Heart left ventricle (tissue), 16 donors: ENCODE data around the gene DCLK3. TPM values are rescaled to one million over a fixed set of nuclear protein-coding genes. Genes with fewer than 3 reads are reported as not detected.

Experiments
- ATAC-seq, 4 donors: fragments of 200-7000 bp; cut with Tn5 transposase; one replicate each; pipeline ENCODE4 v1.9.1; 2020 to 2022; ENCODE audit warnings: moderate library complexity in 4 of 4, mild to moderate bottlenecking in 3 of 4, moderate number of reproducible peaks in 1 of 4
- DNase-seq, 5 donors: peaks; one replicate each; pipeline ENCODE4 v3.0.0-alpha.2; 2020
- H3K27ac ChIP-seq, 12 donors: fragments of 200-600 bp; sonication (generic) in 4 of 12; one replicate each; pipeline versions ENCODE4 v1.5.0 to v1.8.0; 2016 to 2022; ENCODE audit warnings: mild to moderate bottlenecking in 2 of 12
- H3K27me3 ChIP-seq, 9 donors: fragments of 200-600 bp; sonication (generic) in 2 of 9; one replicate each; pipeline versions ENCODE4 v1.5.1 to v1.8.0; 2016 to 2022; ENCODE audit warnings: mild to moderate bottlenecking in 3 of 9
- H3K36me3 ChIP-seq, 9 donors: fragments of 200-600 bp; sonication (generic) in 2 of 9; one replicate each; pipeline versions ENCODE4 v1.5.0 to v1.8.0; 2018 to 2022; ENCODE audit warnings: mild to moderate bottlenecking in 2 of 9
- H3K4me1 ChIP-seq, 12 donors: fragments of 200-600 bp; sonication (generic) in 4 of 12; one replicate each; pipeline versions ENCODE4 v1.5.0 to v1.8.0; 2016 to 2022; ENCODE audit warnings: mild to moderate bottlenecking in 3 of 12
- H3K4me3 ChIP-seq, 12 donors: fragments of 200-600 bp; sonication (generic) in 4 of 12; one replicate each; pipeline versions ENCODE4 v1.5.0 to v1.8.0; 2017 to 2022; ENCODE audit warnings: mild to moderate bottlenecking in 9 of 12, moderate library complexity in 4 of 12
- H3K9me3 ChIP-seq, 12 donors: fragments of 200-600 bp; sonication (generic) in 4 of 12; one replicate each; pipeline versions ENCODE4 v1.5.0 to v1.8.0; 2016 to 2022; ENCODE audit warnings: mild to moderate bottlenecking in 1 of 12
- CTCF ChIP-seq, 12 donors: fragments of 200-600 bp; sonication (generic) in 4 of 12; IDR thresholded peaks; one replicate each; pipeline versions ENCODE4 v1.5.0 to v1.8.0; 2018 to 2022; ENCODE audit warnings: antibody characterized with exemption in 12 of 12, mild to moderate bottlenecking in 5 of 12
- POLR2A ChIP-seq, 2 donors: fragments of 450-650 bp; IDR thresholded peaks; one replicate each; pipeline ENCODE4 v1.6.1; 2017; ENCODE audit warnings: antibody characterized with exemption in 2 of 2, mild to moderate bottlenecking in 2 of 2, moderate library complexity in 2 of 2
- WGBS, 4 donors: extraction: QIAGEN DNeasy Blood & Tissue Kit in 2 of 4; methylation state at CpG; one replicate each; pipeline versions ENCODE4 v1.1.5 to v1.1.7; 2013 to 2018; 5-methylcytosine and 5-hydroxymethylcytosine counted together
- intact Hi-C, 10 donors: fragments of 100-400 bp; cut with DNase I; formaldehyde crosslinking; loops; one replicate each; pipeline versions ENCODE4 v1.11.1 to v1.14.2; 2022
- polyA plus RNA-seq, 2 donors: library from polyadenylated mRNA; stranded (reverse); fragments of 200-250 nt; gene quantifications; one replicate each; pipeline ENCODE4 v1.2.3, GENCODE V29; 2013
- total RNA-seq, 9 donors: library from RNA; depleted of rRNA in 2 of 9; stranded (reverse); fragments of >200 nt in 2 of 9; fragmentation: NEBNext Ultra II Directional in 3 of 9; extraction: Animal tissue kit (Norgen Biotek cat#: 25700) in 3 of 9; gene quantifications; one replicate each; pipeline versions ENCODE4 v1.1.0 to v1.2.4, GENCODE V29; 2016 to 2023
- donor health status: ischemic (EF 13 %, LVEDD 7.1; RV severe dilation, severe dysfunction).
- donor health status: healthy with polysubstance abuse.
- donor health status: DM: no; HTN: yes; CAD: no.
- donor health status: DM: no; HTN: no; CAD: no.
- donor health status: ischemic (EF 25% LVEDD 6.9; RV normal size, moderate dysfunction).
- donor health status: ischemic (EF 25% LVEDD 5.7; RV mildly dilated, moderate dysfunction).
- donor health status: healthy.
- donor health status: DM: yes; HTN: yes; CAD: no.
- donor health status: ischemic (EF 35%, LVEDD 5.7; RV mildly dilated, moderate dysfunction).
- donor health status: nonischemic (EF 11% LVEDD 7.7; RV severe dilation, severe dysfunction).
- donor health status: DM: yes; HTN: yes; CAD: no.
- donor health status: PGD.
- donor health status: ischemic (EF 29% LVEDD 5.4; RV normal size, mild dysfunction).
- donor health status: nonischemic (EF 23%, LVEDD 6.1; RV moderate dilation, normal function).

DCLK3 gene
- total and polyA plus RNA-seq, 11 donors = 0.08 to 0.48 (median 0.15) TPM; not detected in 1

GRCh38 chr3:36792342-36792741 is 28.0 kb upstream of the DCLK3 start:
- Histone ChIP-seq H3K4me1 (peaks cover 0 to 6% (median 0%) of the 10 kb centered on the region in 12 donors), H3K27ac (no peak overlapping the region), H3K36me3 (no peaks in the 10 kb centered on the region), H3K4me3 (no peak overlapping the region), H3K9me3 (no peaks in the 10 kb centered on the region), H3K27me3 (no peaks in the 10 kb centered on the region)
- DNase-seq (no peak), ATAC-seq (peak in 3 of 4 donors; percentile 24 to 51 (median 29))
- WGBS, 4 donors = 69 to 76% (median 74%) methylated on average over 4 of the region's 4 CpGs
- peak in 5 of 12 donors; percentile 7 to 33 (median 13) for TF ChIP-seq CTCF (IDR thresholded peaks at IDR 0.05)
- no peak for TF ChIP-seq POLR2A (IDR thresholded peaks at IDR 0.05)
- intact Hi-C loops = no loop called here

- WGBS, 4 donors = 53 to 69% (median 59%) methylated on average over 5 to 6 of the region's 6 CpGs
- DNase-seq = no peak
- ATAC-seq = no peak
- intact Hi-C loops = no loop called here
- peaks cover 0 to 12% (median 0%) of the 10 kb centered on the region in 12 donors for H3K4me1 ChIP-seq
- no peak for TF ChIP-seq CTCF (IDR thresholded peaks at IDR 0.05)
- TF ChIP-seq POLR2A (IDR thresholded peaks at IDR 0.05) = no peak
- no peaks in the 10 kb centered on the region for H3K36me3 ChIP-seq
- H3K9me3 ChIP-seq = no peaks in the 10 kb centered on the region
- no peak overlapping the region for H3K4me3 ChIP-seq
- H3K27ac ChIP-seq = no peak overlapping the region
- no peaks in the 10 kb centered on the region for H3K27me3 ChIP-seq
Observed at GRCh38 chr3:36790765-36791164, 26.4 kb upstream of the DCLK3 start.

- ATAC-seq = peak in 3 of 4 donors; percentile 30 to 80 (median 37)
- DNase-seq = peak in 2 of 5 donors; percentile 26 to 29
- no peak for TF ChIP-seq POLR2A (IDR thresholded peaks at IDR 0.05)
- no peak for TF ChIP-seq CTCF (IDR thresholded peaks at IDR 0.05)
- no peaks in the 10 kb centered on the region for H3K27me3 ChIP-seq
- intact Hi-C loops = loop anchor here in 1 of 10 donors (10.0 kb wide), 1 partner anchor 52 kb away; no protein-coding TSS in a partner anchor
- H3K36me3 ChIP-seq = no peaks in the 10 kb centered on the region
- H3K27ac ChIP-seq = peak overlapping the region in 1 of 12 donors; percentile 35
- H3K4me1 ChIP-seq = peaks cover 0 to 12% (median 5%) of the 10 kb centered on the region in 12 donors
- H3K4me3 ChIP-seq = no peak overlapping the region
- no peaks in the 10 kb centered on the region for H3K9me3 ChIP-seq
- WGBS, 4 donors = 73 to 96% (median 76%) methylated on average over 3 of the region's 3 CpGs
Observed at GRCh38 chr3:36786921-36787890, 22.9 kb upstream of the DCLK3 start.

- intact Hi-C loops = loop anchor here in 2 of 10 donors (5.0 to 10.0 kb wide), 2 partner anchors 47 to 49 kb away; no protein-coding TSS in a partner anchor
- H3K9me3 ChIP-seq = no peaks in the 10 kb centered on the region
- no peak overlapping the region for H3K4me3 ChIP-seq
- TF ChIP-seq CTCF (IDR thresholded peaks at IDR 0.05) = no peak
- no peak for TF ChIP-seq POLR2A (IDR thresholded peaks at IDR 0.05)
- peak overlapping the region in 6 of 12 donors; percentile 25 to 63 (median 46) for H3K27ac ChIP-seq
- no peaks in the 10 kb centered on the region for H3K36me3 ChIP-seq
- peak in 2 of 4 donors; percentile 65 to 92 for ATAC-seq
- peaks cover 0 to 12% (median 5%) of the 10 kb centered on the region in 12 donors for H3K4me1 ChIP-seq
- no peak for DNase-seq
- 33 to 57% (median 44%) methylated on average over 3 of the region's 3 CpGs for WGBS, 4 donors
- no peaks in the 10 kb centered on the region for H3K27me3 ChIP-seq
Observed at GRCh38 chr3:36784138-36784635, 19.8 kb upstream of the DCLK3 start.
